ENCODE measurements around the gene DISP2. TPM values are rescaled to one million over a fixed set of nuclear protein-coding genes. Genes with fewer than 3 reads are reported as not detected.

The DISP2 gene
- total and polyA plus RNA-seq, 9 of the 15 experiments (the other 6 are each of a cell fraction or from before 2014, with no cell fraction given) = 0.06 to 0.89 (median 0.15) TPM; not detected in 1

- TF ChIP-seq TEAD1 (CRISPR knock-in tag; IDR thresholded peaks at IDR 0.05) (no peak), RFX5 (IDR thresholded peaks at IDR 0.05; ENCODE audit: low read depth, low read length) (no peak), SPI1 (IDR thresholded peaks at IDR 0.05; ENCODE audit: borderline replicate concordance, low read depth, low read length) (no peak), ZNF184 (CRISPR knock-in tag; IDR thresholded peaks at IDR 0.05) (no peak), ZNF398 (CRISPR knock-in tag; IDR thresholded peaks at IDR 0.05) (no peak)
Observed at GRCh38 chr15:40325188-40325587, 32.8 kb upstream of the DISP2 start (continued).

GRCh38 chr15:40325700-40326099 is 32.3 kb upstream of the DISP2 start:
- TF ChIP-seq ZFP1 (CRISPR knock-in tag; IDR thresholded peaks at IDR 0.05) (no peak), EZH2 (IDR thresholded peaks at IDR 0.05; ENCODE audit: borderline replicate concordance, low read depth, low read length) (no peak), SPI1 (IDR thresholded peaks at IDR 0.05; ENCODE audit: borderline replicate concordance, low read depth, low read length) (peak; percentile 84), TEAD4 (IDR thresholded peaks at IDR 0.05; ENCODE audit: low read length) (no peak), TEAD4 (CRISPR knock-in tag; IDR thresholded peaks at IDR 0.05; ENCODE audit: borderline replicate concordance) (no peak)
- H2AFZ ChIP-seq (ENCODE audit: low read depth, low read length) = no peak overlapping the region
- no peak overlapping the region for H3K4me3 ChIP-seq
- CTCF ChIA-PET (ENCODE audit: low intra/inter-chr PET ratio) = no interaction called here
- BruUV-seq (replicated peaks) = no TSS peak
- no peak for DNase-seq (ENCODE audit: extremely low read depth in 1 of 4, low spot score in 3 of 4)
- H3K4me2 ChIP-seq (ENCODE audit: insufficient read depth, low read length) = peak overlapping the region; percentile 40; the same call in 1 of the 2 replicates
- in situ Hi-C loops (cut with MboI) = no loop called here
- peaks cover 41 to 51% of the 10 kb centered on the region in 2 experiments for H3K4me1 ChIP-seq (replicated peaks in 1 of 2; ENCODE audit: control insufficient read depth in 2 of 2, insufficient read depth in 2 of 2, low read length in 2 of 2)
- 78% methylated on average over 2 of the region's 2 CpGs for WGBS (ENCODE audit: insufficient coverage, low coverage, missing lambda C conversion rate)
- H3K9me1 ChIP-seq (ENCODE audit: control insufficient read depth, insufficient read depth, low read length) = no peaks in the 10 kb centered on the region
- H3K36me3 ChIP-seq (ENCODE audit: control insufficient read depth, insufficient read depth, low read length) = peaks cover 38% of the 10 kb centered on the region
- H4K20me1 ChIP-seq (replicated peaks; ENCODE audit: control insufficient read depth, insufficient read depth, low read length) = no peaks in the 10 kb centered on the region; the same call in 1 of the 2 replicates
- FAIRE-seq = no peak
- H3K9ac ChIP-seq (ENCODE audit: insufficient read depth in 1 of 2, low read depth in 2 of 2, low read length in 2 of 2) = peak overlapping the region in 1 of 2 experiments; percentile 27; a peak in 2 of 4 replicates
- no peaks in the 10 kb centered on the region for H3K9me3 ChIP-seq (replicated peaks; ENCODE audit: control insufficient read depth, insufficient read depth, low read depth, low read length)
- ATAC-seq = no peak
- no peak overlapping the region for H3K27ac ChIP-seq (ENCODE audit: extremely low read depth, low read depth, low read length)
- intact Hi-C loops (cut with micrococcal nuclease) = no loop called here
- POLR2A ChIA-PET = interaction anchor here (0.8 to 2.1 kb wide), 4 partner anchors 11 to 220 kb away, joined by 3 to 12 read pairs (median 6); no protein-coding TSS in a partner anchor
- H3K79me2 ChIP-seq (ENCODE audit: control insufficient read depth, insufficient read depth, low read length) = peaks cover 21% of the 10 kb centered on the region
- no peaks in the 10 kb centered on the region for H3K27me3 ChIP-seq (ENCODE audit: control insufficient read depth in 2 of 2, insufficient read depth in 2 of 2, low read length in 2 of 2)

Data from K562 (cell line).